HCT116 (cell line): ENCODE measurements around the gene NTSR1. TPM values are rescaled to one million over a fixed set of nuclear protein-coding genes. Genes with fewer than 3 reads are reported as not detected.
A peak's percentile ranks its signal among the peaks of the same experiment; 100 is the strongest.

ENCODE experiments used
- ATAC-seq: fragments of 200-7000 bp; cut with Tn5 transposase; 2 replicates; pipeline ENCODE4 v1.9.1; 2020; ENCODE audit warnings: mild to moderate bottlenecking, moderate library complexity
- BruUV-seq: library from RNA; stranded (reverse); fragments of 400-500 nt; replicated peaks from 2 replicates; lab custom pipeline; 2021; lab: Mats Ljungman, UMichigan
- CTCF ChIA-PET: fragments of 300-600 bp; sonication (Branson Sonifier 250); formaldehyde crosslinking; loops from one replicate; lab custom pipeline; 2021; ENCODE audit warnings: antibody characterized with exemption; lab: Charles Lee
- POLR2A ChIA-PET: fragments of 300-600, 350-600 bp; sonication (Branson Sonifier 250); formaldehyde crosslinking; loops from one replicate; lab custom pipeline; 2021; ENCODE audit warnings: antibody characterized with exemption; lab: Charles Lee
- RAD21 ChIA-PET, 2 experiments: fragments of 300-600 bp; sonication (Branson Sonifier 250); formaldehyde crosslinking; loops; one replicate each; lab custom pipeline; 2023; ENCODE audit warnings: low total read pairs in 2 of 2; ENCODE audit not compliant: uncharacterized antibody in 2 of 2, unreplicated experiment in 2 of 2, low non-redundant PET in 1 of 2; lab: Charles Lee
- DNase-seq: peaks from one replicate; pipeline ENCODE4 v3.0.0-alpha.2; 2010; ENCODE audit warnings: low read depth, low spot score
- H2AFZ ChIP-seq: fragments of 200-600 bp; shearing (Covaris generic), sonication (generic); 2 replicates; pipeline ENCODE4 v1.6.1; 2017; ENCODE audit warnings: low read depth, mixed run types, mixed read lengths, antibody characterized with exemption, low read length; ENCODE audit not compliant: poor library complexity, severe bottlenecking
- H3K27ac ChIP-seq: 2 replicates; pipeline ENCODE4 v1.5.1; 2012; ENCODE audit warnings: low read depth, low read length
- H3K27me3 ChIP-seq: fragments of 200-600 bp; sonication (generic); 2 replicates; pipeline ENCODE4 v1.6.1; 2016; ENCODE audit warnings: mixed run types, low read length, mixed read lengths; ENCODE audit not compliant: insufficient read depth
- H3K36me3 ChIP-seq, 2 experiments: fragments of 200-500 bp in 1 of 2; fragments of 200-600 bp in 1 of 2; sonication (Bioruptor generic) in 1 of 2; sonication (generic) in 1 of 2; 2 replicates each; pipeline versions ENCODE4 v1.5.1 to v1.6.1; 2014 to 2016; ENCODE audit warnings: low read length in 2 of 2, inconsistent platforms in 1 of 2, mixed read lengths in 1 of 2, mixed run types in 1 of 2; ENCODE audit not compliant: insufficient read depth in 2 of 2, control insufficient read depth in 1 of 2
- H3K4me1 ChIP-seq, 2 experiments: fragments of 200-600 bp in 1 of 2; sonication (generic) in 1 of 2; 2 replicates each; pipeline versions ENCODE4 v1.5.1 to v1.6.1; 2012 to 2017; ENCODE audit warnings: low read length in 2 of 2, inconsistent platforms in 1 of 2, mild to moderate bottlenecking in 1 of 2, mixed read lengths in 1 of 2, mixed run types in 1 of 2, moderate library complexity in 1 of 2; ENCODE audit not compliant: insufficient read depth in 2 of 2, control insufficient read depth in 1 of 2
- H3K4me2 ChIP-seq: fragments of 200-600 bp; sonication (generic); 2 replicates; pipeline ENCODE4 v1.6.1; 2017; ENCODE audit warnings: mixed run types, low read length, mixed read lengths
- H3K4me3 ChIP-seq, 2 experiments: fragments of 200-600 bp in 1 of 2; sonication (generic) in 1 of 2; replicated peaks in 1 of 2; 2 replicates each; pipeline ENCODE4 v1.5.1; 2011 to 2016; ENCODE audit warnings: low read length in 2 of 2, control low read depth in 1 of 2, low read depth in 1 of 2, mild to moderate bottlenecking in 1 of 2, mixed read lengths in 1 of 2, mixed run types in 1 of 2
- H3K79me2 ChIP-seq: fragments of 200-600 bp; sonication (generic); 2 replicates; pipeline ENCODE4 v1.6.1; 2017; ENCODE audit warnings: mild to moderate bottlenecking, mixed run types, low read length, moderate library complexity, mixed read lengths; ENCODE audit not compliant: insufficient read depth
- H3K9ac ChIP-seq: fragments of 200-600 bp; sonication (generic); 2 replicates; pipeline ENCODE4 v1.6.1; 2016; ENCODE audit warnings: low read length, mixed read lengths
- H3K9me2 ChIP-seq: fragments of 200-600 bp; sonication (generic), shearing (Covaris generic); 2 replicates; pipeline ENCODE4 v1.6.1; 2017; ENCODE audit warnings: mixed run types, mild to moderate bottlenecking, moderate library complexity; ENCODE audit not compliant: insufficient read depth
- H3K9me3 ChIP-seq, 2 experiments: fragments of 200-500 bp in 1 of 2; fragments of 200-600 bp in 1 of 2; sonication (Bioruptor generic) in 1 of 2; sonication (generic) in 1 of 2; 2 replicates each; pipeline ENCODE4 v1.6.1; 2014 to 2017; ENCODE audit warnings: low read length in 2 of 2, mixed read lengths in 2 of 2, inconsistent platforms in 1 of 2, low read depth in 1 of 2, mild to moderate bottlenecking in 1 of 2, mixed run types in 1 of 2, moderate library complexity in 1 of 2; ENCODE audit not compliant: control insufficient read depth in 1 of 2, insufficient read depth in 1 of 2
- H4K20me1 ChIP-seq: fragments of 200-600 bp; sonication (generic), shearing (Covaris generic); 2 replicates; pipeline ENCODE4 v1.6.1; 2017; ENCODE audit warnings: mixed run types, mild to moderate bottlenecking, moderate library complexity; ENCODE audit not compliant: insufficient read depth
- ATF3 ChIP-seq: IDR thresholded peaks from 2 replicates; pipeline ENCODE4 v1.6.1; 2012
- CEBPB ChIP-seq: IDR thresholded peaks from 2 replicates; pipeline ENCODE4 v1.6.1; 2012; ENCODE audit warnings: low read depth
- CTCF ChIP-seq, 3 experiments: fragments of 200-600 bp in 1 of 3; sonication (generic) in 1 of 3; IDR thresholded peaks in 2 of 3; conservative IDR thresholded peaks in 1 of 3; 2 replicates each; pipeline ENCODE4 v1.5.1; 2012 to 2017; ENCODE audit warnings: low read depth in 2 of 3, low read length in 2 of 3, antibody characterized with exemption in 1 of 3, borderline replicate concordance in 1 of 3, control low read depth in 1 of 3, mild to moderate bottlenecking in 1 of 3, mixed read lengths in 1 of 3, mixed run types in 1 of 3, moderate library complexity in 1 of 3; ENCODE audit not compliant: insufficient read depth in 1 of 3
- EGR1 ChIP-seq: IDR thresholded peaks from 2 replicates; pipeline ENCODE4 v1.6.1; 2012; ENCODE audit warnings: low read depth
- ELF1 ChIP-seq: IDR thresholded peaks from 2 replicates; pipeline ENCODE4 v1.6.1; 2012; ENCODE audit warnings: low read depth, borderline replicate concordance
- EZH2 ChIP-seq: fragments of 200-600 bp; sonication (generic); IDR thresholded peaks from 2 replicates; pipeline ENCODE4 v1.6.1; 2017; ENCODE audit warnings: antibody characterized with exemption, mixed run types
- FOSL1 ChIP-seq: IDR thresholded peaks from 2 replicates; pipeline ENCODE4 v1.6.1; 2012; ENCODE audit warnings: low read depth
- JUND ChIP-seq: IDR thresholded peaks from 2 replicates; pipeline ENCODE4 v1.6.1; 2012
- POLR2A ChIP-seq: IDR thresholded peaks from 2 replicates; pipeline ENCODE4 v1.7.0; 2011; ENCODE audit warnings: borderline replicate concordance; ENCODE audit not compliant: insufficient read depth, insufficient read length; ENCODE audit errors: extremely low read depth
- POLR2AphosphoS5 ChIP-seq: IDR thresholded peaks from 2 replicates; pipeline ENCODE4 v1.6.1; 2011; ENCODE audit warnings: mild to moderate bottlenecking, low read depth, low read length, moderate library complexity
- RAD21 ChIP-seq: IDR thresholded peaks from 2 replicates; pipeline ENCODE4 v1.6.1; 2012; ENCODE audit warnings: low read depth, mild to moderate bottlenecking
- TCF7L2 ChIP-seq: IDR thresholded peaks from 2 replicates; pipeline ENCODE4 v1.7.0; 2011; ENCODE audit warnings: borderline replicate concordance, inconsistent platforms; ENCODE audit not compliant: insufficient read depth, insufficient read length; ENCODE audit errors: extremely low read depth
- YY1 ChIP-seq: IDR thresholded peaks from 2 replicates; pipeline ENCODE4 v1.6.1; 2011; ENCODE audit warnings: low read length, low read depth, moderate library complexity, mild to moderate bottlenecking; ENCODE audit not compliant: insufficient replicate concordance; ENCODE audit errors: extremely low read depth
- ZBTB33 ChIP-seq: IDR thresholded peaks from 2 replicates; pipeline ENCODE4 v1.6.1; 2011; ENCODE audit warnings: mild to moderate bottlenecking, low read length, moderate library complexity; ENCODE audit not compliant: insufficient replicate concordance; ENCODE audit errors: extremely low read depth
- ZNF274 ChIP-seq: fragments of 200-500 bp; sonication (Bioruptor generic); IDR thresholded peaks from 2 replicates; pipeline ENCODE4 v1.6.1; 2014; ENCODE audit warnings: mild to moderate bottlenecking, low read depth, low read length, inconsistent platforms
- intact Hi-C: fragments of 100-400 bp; cut with micrococcal nuclease; formaldehyde crosslinking; loops from 2 replicates; pipeline ENCODE4 v1.10.0; 2022
- total RNA-seq: library from RNA; stranded (reverse); gene quantifications from one replicate; pipeline ENCODE4 v1.2.1, GENCODE V29; 2021; ENCODE audit not compliant: unreplicated experiment

The NTSR1 gene
- total RNA-seq, 1 experiment from 2014 or later: 187 TPM

- POLR2A ChIA-PET: no interaction called here
- H3K9me2 ChIP-seq: no peaks in the 10 kb centered on the region
- H3K27me3 ChIP-seq: no peaks in the 10 kb centered on the region
- ATAC-seq: 0 out of 2 replicates have a peak, but pooled peaks have one; percentile 2
- no peak overlapping the region for H3K4me3 ChIP-seq
- no peaks in the 10 kb centered on the region for H3K9me3 ChIP-seq
- CTCF ChIA-PET: no interaction called here
- TF ChIP-seq JUND: 0 out of 2 replicates have a peak, but pooled peaks have one; percentile 0
- TF ChIP-seq POLR2A: no peak
- TF ChIP-seq POLR2AphosphoS5: peak; percentile 60; the same call in 1 of the 2 replicates
- no peak for TF ChIP-seq YY1
- TF ChIP-seq TCF7L2: no peak
- TF ChIP-seq, all 23 proteins: peak for 2
- no peak for DNase-seq
- Histone ChIP-seq H4K20me1 (peaks cover 13% of the 10 kb centered on the region; the same call in 1 of the 2 replicates), H3K4me1 (peaks cover 0 to 30% of the 10 kb centered on the region in 2 experiments; a peak in 1 of 4 replicates), H3K4me2 (no peak overlapping the region), H3K36me3 (peaks cover 19 to 46% of the 10 kb centered on the region in 2 experiments; a peak in 3 of 4 replicates), H2AFZ (no peak overlapping the region), H3K9ac (no peak overlapping the region), H3K27ac (peak overlapping the region; percentile 30; the same call in 1 of the 2 replicates), H3K79me2 (peaks cover 57% of the 10 kb centered on the region)
- intact Hi-C loops: no loop called here
- RAD21 ChIA-PET: no interaction called here
- BruUV-seq: no TSS peak
Measured at GRCh38 chr20:62754122-62754990, 45.7 kb downstream of the NTSR1 start.

GRCh38 chr20:62754991-62755356 is 46.3 kb downstream of the NTSR1 start:
- intact Hi-C loops: no loop called here
- peaks cover 51% of the 10 kb centered on the region for H3K79me2 ChIP-seq
- no peak overlapping the region for H3K9ac ChIP-seq
- peaks cover 13% of the 10 kb centered on the region; the same call in 1 of the 2 replicates for H4K20me1 ChIP-seq
- no peak overlapping the region for H2AFZ ChIP-seq
- no peak overlapping the region for H3K27ac ChIP-seq
- no TSS peak for BruUV-seq
- H3K36me3 ChIP-seq: peaks cover 19 to 42% of the 10 kb centered on the region in 2 experiments; a peak in 3 of 4 replicates
- POLR2A ChIA-PET: no interaction called here
- no peaks in the 10 kb centered on the region for H3K9me2 ChIP-seq
- no peak overlapping the region for H3K4me3 ChIP-seq
- no peak overlapping the region for H3K4me2 ChIP-seq
- ATAC-seq (no peak), DNase-seq (no peak)
- peaks cover 0 to 28% of the 10 kb centered on the region in 2 experiments; a peak in 1 of 4 replicates for H3K4me1 ChIP-seq
- CTCF ChIA-PET: no interaction called here
- RAD21 ChIA-PET: no interaction called here
- H3K27me3 ChIP-seq: no peaks in the 10 kb centered on the region
- no peaks in the 10 kb centered on the region for H3K9me3 ChIP-seq
- TF ChIP-seq EGR1: no peak
- TF ChIP-seq ATF3: no peak
- no peak for TF ChIP-seq FOSL1
- TF ChIP-seq ZBTB33: no peak
- TF ChIP-seq ELF1: no peak
- TF ChIP-seq RAD21: no peak
- no peak for TF ChIP-seq CEBPB
- no peak for TF ChIP-seq EZH2
- TF ChIP-seq YY1: no peak
- no peak for TF ChIP-seq JUND
- no peak for TF ChIP-seq CTCF (IDR thresholded peaks at IDR 0.05 in 2 of 3, conservative IDR thresholded peaks at IDR 0.05 in 1 of 3; ENCODE audit: borderline replicate concordance in 1 of 3, insufficient read depth in 1 of 3, low read depth in 2 of 3, low read length in 2 of 3)
- TF ChIP-seq ZNF274: no peak
